ENCODE data around the gene FBP1.

FBP1 gene

GRCh38 chr9:94668418-94668927 is 29.2 kb upstream of the FBP1 start:
- no peaks in the 10 kb centered on the region for H3K9me3 Mint-ChIP-seq
- H3K4me1 Mint-ChIP-seq = peaks cover 17% of the 10 kb centered on the region
- CTCF ChIA-PET = interaction anchor here (1.1 to 4.0 kb wide), 9 partner anchors 10 to 500 kb away, joined by 3 to 27 read pairs (median 9); no protein-coding TSS in a partner anchor
- no peak overlapping the region for H3K27ac Mint-ChIP-seq
- H3K36me3 Mint-ChIP-seq = no peaks in the 10 kb centered on the region
- no peak for DNase-seq
- H3K4me3 Mint-ChIP-seq = no peak overlapping the region
- peaks cover 21% of the 10 kb centered on the region for H3K27me3 Mint-ChIP-seq

DNA sequence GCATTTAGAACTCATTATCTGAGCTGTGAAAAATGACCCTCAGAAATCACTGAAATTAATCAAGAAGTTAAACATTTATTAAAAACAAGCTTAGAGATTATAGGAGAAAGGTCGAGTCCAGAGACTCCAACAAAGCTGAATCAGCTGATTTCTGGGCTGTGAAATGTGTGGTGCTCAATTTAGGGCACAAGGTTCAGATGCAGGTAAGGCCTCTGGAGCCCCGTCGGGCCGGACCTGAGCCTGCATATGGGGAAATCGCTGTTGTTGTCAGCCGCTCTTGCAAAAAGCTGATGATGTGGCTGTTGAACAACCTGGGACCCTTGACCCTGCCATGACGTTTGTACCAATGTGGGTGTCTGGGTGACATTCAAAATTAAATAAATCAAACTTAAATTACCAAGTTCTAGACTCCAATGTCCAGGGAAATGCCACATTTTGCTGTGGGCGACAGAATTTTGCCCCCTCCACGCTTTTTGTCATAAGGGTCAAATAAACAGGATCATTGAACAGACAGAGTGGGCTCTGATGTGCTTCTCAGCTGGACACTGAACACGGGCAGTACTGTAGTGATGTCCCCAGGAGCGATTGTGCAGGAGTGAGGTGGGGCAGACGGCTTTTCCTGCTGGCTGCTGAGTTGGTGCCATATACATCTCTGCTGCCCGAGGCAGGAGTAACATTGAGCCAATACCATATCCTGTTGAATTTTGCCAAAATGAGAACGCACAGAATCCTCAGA is 27.2 kb upstream of the FBP1 start:
- Mint-ChIP-seq H3K9me3 (no peaks in the 10 kb centered on the region), H3K4me3 (no peak overlapping the region), H3K36me3 (no peaks in the 10 kb centered on the region), H3K4me1 (peaks cover 17% of the 10 kb centered on the region), H3K27me3 (peaks cover 21% of the 10 kb centered on the region), H3K27ac (no peak overlapping the region)
- CTCF ChIA-PET = interaction anchor here (1.4 to 4.0 kb wide), 3 partner anchors 14 to 465 kb away, joined by 6 to 27 read pairs (median 23); no protein-coding TSS in a partner anchor
- no peak for DNase-seq

DNA sequence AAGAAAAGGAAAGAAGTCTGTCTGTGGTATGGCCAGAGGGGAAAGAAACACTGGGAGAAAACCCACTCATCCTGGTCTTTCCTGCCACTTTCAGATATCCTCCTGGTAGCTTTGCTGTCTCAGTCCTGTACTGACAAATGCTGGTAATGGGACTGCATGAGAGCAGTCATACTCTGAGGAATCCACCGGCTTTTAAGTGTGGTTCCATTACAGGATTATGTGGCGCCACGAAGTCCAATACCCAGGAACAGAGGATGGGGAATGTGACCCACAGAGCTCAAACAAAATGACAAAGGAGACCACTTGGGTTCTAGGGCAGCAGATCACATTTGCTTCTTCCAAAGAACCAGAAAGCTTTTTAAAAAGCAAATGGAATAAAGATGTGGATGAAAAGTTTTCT is 26.3 kb upstream of the FBP1 start:
- Mint-ChIP-seq H3K4me3 (no peak overlapping the region), H3K27ac (no peak overlapping the region), H3K4me1 (peaks cover 15% of the 10 kb centered on the region), H3K36me3 (no peaks in the 10 kb centered on the region), H3K9me3 (no peaks in the 10 kb centered on the region), H3K27me3 (peaks cover 18% of the 10 kb centered on the region)
- DNase-seq = no peak
- CTCF ChIA-PET = interaction anchor here (1.4 kb wide), 1 partner anchor 16 kb away, joined by 6 read pairs; no protein-coding TSS in a partner anchor

- H3K4me1 Mint-ChIP-seq = peaks cover 9% of the 10 kb centered on the region
- CTCF ChIA-PET = interaction anchor here (0.7 kb wide), 1 partner anchor 10 kb away, joined by 3 read pairs; no protein-coding TSS in a partner anchor
- no peaks in the 10 kb centered on the region for H3K36me3 Mint-ChIP-seq
- H3K9me3 Mint-ChIP-seq = no peaks in the 10 kb centered on the region
- peaks cover 15% of the 10 kb centered on the region for H3K27me3 Mint-ChIP-seq
- H3K27ac Mint-ChIP-seq = no peak overlapping the region
- no peak overlapping the region for H3K4me3 Mint-ChIP-seq
- no peak for DNase-seq
These were observed 25.5 kb upstream of the FBP1 start for GRCh38 chr9:94664801-94665200.

DNA sequence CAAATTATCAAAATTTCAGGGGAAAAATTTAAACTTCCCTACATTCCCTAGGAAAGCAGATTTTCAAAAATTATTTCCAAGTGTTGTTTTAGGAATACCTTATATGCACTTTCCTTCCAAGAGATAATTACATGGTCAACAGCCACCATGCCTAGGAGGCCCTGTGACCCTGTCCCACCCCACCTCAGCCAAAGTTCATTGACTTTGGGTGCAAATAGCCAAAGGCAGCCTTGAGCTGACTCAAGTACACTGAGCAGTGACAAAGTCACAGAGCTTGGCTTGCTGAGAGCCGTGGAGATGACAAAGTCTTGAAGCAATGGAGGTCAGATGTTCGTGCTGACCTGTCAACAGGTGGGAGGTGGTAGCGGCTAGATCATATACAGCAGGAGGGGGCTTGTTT is 24.3 kb upstream of the FBP1 start:
- peaks cover 2% of the 10 kb centered on the region for H3K4me1 Mint-ChIP-seq
- H3K4me3 Mint-ChIP-seq = no peak overlapping the region
- H3K27ac Mint-ChIP-seq = no peak overlapping the region
- DNase-seq = no peak
- H3K36me3 Mint-ChIP-seq = no peaks in the 10 kb centered on the region
- H3K27me3 Mint-ChIP-seq = peaks cover 15% of the 10 kb centered on the region
- CTCF ChIA-PET = no interaction called here
- no peaks in the 10 kb centered on the region for H3K9me3 Mint-ChIP-seq

DNA sequence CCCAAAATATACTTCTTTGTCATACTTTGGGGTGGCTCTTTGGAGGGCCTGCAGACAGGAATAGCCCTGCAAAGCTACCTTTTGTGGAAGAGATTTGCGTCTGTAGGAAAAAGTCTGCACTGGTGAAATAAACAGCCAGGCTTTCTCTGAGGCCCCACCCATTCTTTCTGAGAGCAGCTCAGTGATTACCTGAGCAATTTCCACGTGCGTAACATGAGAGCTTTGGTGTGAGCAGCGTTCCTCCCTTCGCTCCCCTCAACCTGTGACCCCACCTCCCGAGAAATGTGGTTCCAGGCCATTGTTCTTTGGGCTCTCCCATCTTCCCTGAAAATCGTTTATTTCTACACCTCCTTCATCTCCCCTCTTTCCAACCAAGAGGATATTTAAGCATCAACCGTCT is 23.8 kb upstream of the FBP1 start:
- H3K9me3 Mint-ChIP-seq = no peaks in the 10 kb centered on the region
- no peak for DNase-seq
- no peak overlapping the region for H3K4me3 Mint-ChIP-seq
- no peak overlapping the region for H3K27ac Mint-ChIP-seq
- CTCF ChIA-PET = no interaction called here
- H3K4me1 Mint-ChIP-seq = no peaks in the 10 kb centered on the region
- H3K36me3 Mint-ChIP-seq = no peaks in the 10 kb centered on the region
- peaks cover 15% of the 10 kb centered on the region for H3K27me3 Mint-ChIP-seq

GRCh38 chr9:94657021-94657725 is 17.9 kb upstream of the FBP1 start:
- CTCF ChIA-PET = interaction anchor here (0.9 to 2.0 kb wide), 4 partner anchors 11 to 511 kb away, joined by 3 to 15 read pairs (median 4); no protein-coding TSS in a partner anchor
- no peak for DNase-seq
- H3K9me3 Mint-ChIP-seq = no peaks in the 10 kb centered on the region
- no peak overlapping the region for H3K27ac Mint-ChIP-seq
- no peak overlapping the region for H3K4me3 Mint-ChIP-seq
- no peaks in the 10 kb centered on the region for H3K36me3 Mint-ChIP-seq
- H3K4me1 Mint-ChIP-seq = peaks cover 18% of the 10 kb centered on the region
- peaks cover 22% of the 10 kb centered on the region for H3K27me3 Mint-ChIP-seq

DNA sequence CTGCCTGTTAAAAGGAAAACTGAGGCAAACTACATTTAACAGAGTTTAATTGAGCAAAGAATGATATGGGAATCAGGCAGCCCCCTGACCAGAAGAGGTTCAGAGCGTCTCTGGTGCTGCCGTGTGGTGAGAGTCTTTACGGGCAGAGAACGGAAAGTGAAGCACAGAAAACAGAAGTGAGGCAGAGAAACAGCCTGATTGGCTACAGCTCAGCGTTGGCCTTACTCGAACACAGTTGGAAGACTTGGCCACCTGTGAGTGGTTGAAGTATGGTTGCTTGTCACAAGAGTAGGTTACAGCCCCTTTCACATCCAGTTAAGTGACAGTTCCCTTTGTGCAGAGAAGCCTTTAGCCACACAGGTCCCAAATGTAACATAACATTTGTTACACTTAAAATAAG is 16.9 kb upstream of the FBP1 start:
- peak; percentile 67 for DNase-seq
- Mint-ChIP-seq H3K4me1 (peaks cover 18% of the 10 kb centered on the region), H3K9me3 (no peaks in the 10 kb centered on the region), H3K27me3 (peaks cover 27% of the 10 kb centered on the region), H3K27ac (peak overlapping the region; percentile 78), H3K36me3 (no peaks in the 10 kb centered on the region), H3K4me3 (peak overlapping the region; percentile 44)
- CTCF ChIA-PET = interaction anchor here (0.9 to 2.0 kb wide), 4 partner anchors 10 to 472 kb away, joined by 3 to 15 read pairs (median 4); no protein-coding TSS in a partner anchor

DNA sequence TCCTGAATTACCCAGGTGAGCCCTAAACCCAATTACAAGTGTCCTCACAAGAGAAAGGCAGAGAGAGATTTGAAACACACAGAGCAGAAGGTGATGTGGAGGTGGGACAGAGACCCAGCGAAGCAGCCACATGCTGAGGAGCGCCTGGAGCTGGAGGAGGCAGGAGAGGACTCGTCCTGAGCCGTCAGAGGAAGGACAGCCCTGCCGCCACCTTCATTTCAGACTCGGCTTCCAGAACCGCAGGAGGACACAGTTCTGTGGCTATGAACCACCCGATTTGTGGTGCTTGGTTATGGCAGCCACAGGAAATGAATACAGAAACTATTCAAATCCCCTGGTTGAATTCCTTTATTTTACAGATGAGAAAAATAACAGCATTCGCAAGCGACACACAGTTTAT is 16.4 kb upstream of the FBP1 start:
- H3K27ac Mint-ChIP-seq = peak overlapping the region; percentile 78
- H3K36me3 Mint-ChIP-seq = no peaks in the 10 kb centered on the region
- peak; percentile 27 for DNase-seq
- peak overlapping the region; percentile 44 for H3K4me3 Mint-ChIP-seq
- H3K9me3 Mint-ChIP-seq = no peaks in the 10 kb centered on the region
- peaks cover 18% of the 10 kb centered on the region for H3K4me1 Mint-ChIP-seq
- CTCF ChIA-PET = interaction anchor here (1.4 to 2.0 kb wide), 2 partner anchors 13 to 472 kb away, joined by 3 to 15 read pairs; no protein-coding TSS in a partner anchor
- H3K27me3 Mint-ChIP-seq = peaks cover 27% of the 10 kb centered on the region

DNA sequence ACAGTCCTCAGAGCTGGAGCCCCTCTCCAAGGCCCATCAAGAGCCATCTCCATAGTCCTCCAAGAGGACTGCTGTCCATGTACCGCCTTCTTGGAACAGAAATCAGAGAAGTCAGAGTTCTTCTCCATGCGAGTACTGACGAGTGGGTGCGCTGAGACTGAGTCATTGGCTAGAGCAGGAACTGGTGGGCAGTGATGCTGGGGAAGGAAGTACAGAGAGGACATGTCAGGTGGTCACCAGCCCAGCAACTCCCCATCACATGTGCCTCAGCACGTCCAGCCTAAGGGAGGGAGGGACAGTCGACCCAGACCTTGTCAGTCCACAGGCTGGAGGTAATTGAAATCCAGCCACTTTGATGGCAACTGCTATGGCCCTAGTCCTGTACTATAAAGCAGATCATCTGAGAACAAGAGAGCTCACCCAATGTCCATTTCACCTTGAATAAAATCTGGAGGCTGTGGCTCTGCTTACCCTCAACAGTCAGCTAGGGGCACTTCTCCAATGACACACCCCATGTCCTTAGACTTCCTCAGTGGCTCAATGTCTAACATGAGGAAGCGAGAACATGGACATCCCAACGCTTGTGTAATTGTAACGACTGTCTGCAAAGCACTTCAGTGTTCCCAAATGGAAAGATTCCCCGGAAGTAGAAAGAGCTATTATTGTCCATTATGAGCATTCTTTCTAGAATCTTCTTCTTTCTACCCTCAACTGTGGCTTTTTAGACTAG is 15.0 kb upstream of the FBP1 start:
- Mint-ChIP-seq H3K9me3 (no peaks in the 10 kb centered on the region), H3K4me3 (no peak overlapping the region), H3K4me1 (peaks cover 18% of the 10 kb centered on the region), H3K27ac (no peak overlapping the region), H3K27me3 (peaks cover 27% of the 10 kb centered on the region), H3K36me3 (no peaks in the 10 kb centered on the region)
- DNase-seq = no peak
- CTCF ChIA-PET = no interaction called here

GRCh38 chr9:94650949-94651348 is 11.6 kb upstream of the FBP1 start:
- CTCF ChIA-PET = no interaction called here
- Mint-ChIP-seq H3K4me1 (peaks cover 7% of the 10 kb centered on the region), H3K9me3 (no peaks in the 10 kb centered on the region), H3K4me3 (no peak overlapping the region), H3K27ac (no peak overlapping the region), H3K36me3 (no peaks in the 10 kb centered on the region), H3K27me3 (peaks cover 41% of the 10 kb centered on the region)
- no peak for DNase-seq

DNA sequence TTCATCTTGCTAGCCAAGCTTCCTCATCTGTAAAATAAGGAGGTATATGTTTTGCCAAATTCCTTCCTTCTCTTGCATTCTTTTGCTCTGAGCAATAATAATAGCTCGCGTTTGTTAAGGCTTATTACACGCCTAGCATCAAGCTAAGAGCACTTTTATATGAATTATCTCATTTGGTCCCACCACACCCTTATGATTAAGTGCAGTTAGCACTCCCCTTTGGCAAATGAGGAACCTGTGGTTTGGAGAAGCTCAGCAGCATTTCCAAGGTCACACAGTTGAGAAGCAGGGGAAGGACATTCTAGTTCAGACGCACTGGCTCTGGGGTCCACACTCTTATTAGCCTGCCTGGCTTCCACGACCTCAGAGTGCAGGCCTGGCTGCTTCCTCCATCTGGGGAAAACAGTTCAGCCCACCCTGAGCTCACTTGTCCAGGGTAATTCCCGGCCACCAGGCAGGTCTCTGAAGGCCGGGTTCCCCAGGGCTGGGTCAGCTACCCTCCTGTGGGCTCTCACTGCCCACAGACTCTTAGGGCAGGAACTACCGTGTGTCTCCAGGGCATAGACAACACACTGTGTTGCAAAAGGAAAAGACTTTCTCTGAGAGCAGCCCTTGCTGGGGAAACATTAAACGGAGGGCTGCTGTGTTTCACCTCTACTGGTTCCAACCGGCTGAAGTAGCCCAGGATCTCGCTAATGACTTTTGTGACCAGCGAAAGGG is 9.9 kb upstream of the FBP1 start:
- no peak for DNase-seq
- Mint-ChIP-seq H3K4me3 (no peak overlapping the region), H3K9me3 (no peaks in the 10 kb centered on the region), H3K27me3 (peaks cover 39% of the 10 kb centered on the region), H3K27ac (no peak overlapping the region), H3K4me1 (no peaks in the 10 kb centered on the region), H3K36me3 (no peaks in the 10 kb centered on the region)
- CTCF ChIA-PET = interaction anchor here (1.2 to 1.3 kb wide), 2 partner anchors 11 to 19 kb away, joined by 3 to 4 read pairs; no protein-coding TSS in a partner anchor

GRCh38 chr9:94648185-94648584 is 8.9 kb upstream of the FBP1 start:
- Mint-ChIP-seq H3K9me3 (no peaks in the 10 kb centered on the region), H3K4me1 (no peaks in the 10 kb centered on the region), H3K27ac (no peak overlapping the region), H3K4me3 (no peak overlapping the region), H3K36me3 (no peaks in the 10 kb centered on the region), H3K27me3 (peaks cover 31% of the 10 kb centered on the region)
- DNase-seq = no peak
- CTCF ChIA-PET = interaction anchor here (1.3 kb wide), 1 partner anchor 10 kb away, joined by 3 read pairs; no protein-coding TSS in a partner anchor

Measured in activated naive CD4-positive, alpha-beta T cell treated with anti-CD3 and anti-CD28 coated beads, Interleukin-2, amount 10 ng/mL, durations not matched to agents 7 days and 5 days (primary cell).